Stomach (tissue), 9 donors: ENCODE measurements around the gene CTRL. TPM values are rescaled to one million over a fixed set of nuclear protein-coding genes. Genes with fewer than 3 reads are reported as not detected.

Source experiments
- DNase-seq, 2 donors: peaks; one replicate each; pipeline versions ENCODE4 v3.0.0 to v3.0.0-alpha.2; 2013 to 2019
- H3K27ac ChIP-seq, 5 donors: fragments of 200-600 bp in 4 of 5; sonication (generic) in 4 of 5; one replicate each; pipeline ENCODE4 v1.5.1; 2013 to 2019; ENCODE audit warnings: mild to moderate bottlenecking in 1 of 5, moderate library complexity in 1 of 5
- H3K27me3 ChIP-seq, 3 donors: fragments of 200-600 bp; sonication (generic); one replicate each; pipeline ENCODE4 v1.5.1; 2017 to 2019; ENCODE audit warnings: mixed run types in 1 of 3
- H3K36me3 ChIP-seq, 4 donors: fragments of 200-600 bp; sonication (generic); 1 replicate in 3 of 4; 2 replicates in 1 of 4; pipeline ENCODE4 v1.5.1; 2016 to 2019
- H3K4me1 ChIP-seq, 4 donors: fragments of 200-600 bp; sonication (generic); one replicate each; pipeline ENCODE4 v1.5.1; 2016 to 2019
- H3K4me3 ChIP-seq, 4 donors: fragments of 200-600 bp; sonication (generic) in 3 of 4; one replicate each; pipeline ENCODE4 v1.5.1; 2016 to 2019; ENCODE audit warnings: mild to moderate bottlenecking in 1 of 4
- H3K9me3 ChIP-seq, 4 donors: fragments of 200-600 bp; sonication (generic); one replicate each; pipeline ENCODE4 v1.5.1; 2016 to 2019
- CTCF ChIP-seq, 7 experiments: fragments of 450-650 bp in 4 of 7; fragments of 200-600 bp in 3 of 7; sonication (generic) in 3 of 7; IDR thresholded peaks; one replicate each; pipeline ENCODE4 v1.5.1; 2016 to 2019; ENCODE audit warnings: antibody characterized with exemption in 7 of 7, control low read depth in 2 of 7, mild to moderate bottlenecking in 1 of 7
- EP300 ChIP-seq: sonication (generic); formaldehyde crosslinking; IDR thresholded peaks from one replicate; pipeline ENCODE4 v1.6.1; 2017; ENCODE audit warnings: antibody characterized with exemption
- POLR2A ChIP-seq, 4 donors: fragments of 450-650 bp; IDR thresholded peaks; one replicate each; pipeline ENCODE4 v1.6.1; 2016; ENCODE audit warnings: antibody characterized with exemption in 4 of 4, control low read depth in 2 of 4, mild to moderate bottlenecking in 1 of 4, moderate library complexity in 1 of 4
- POLR2AphosphoS5 ChIP-seq, 3 donors: sonication (generic); formaldehyde crosslinking; IDR thresholded peaks; one replicate each; pipeline ENCODE4 v1.6.1; 2016; ENCODE audit warnings: antibody characterized with exemption in 3 of 3
- WGBS, 5 donors: extraction: QIAGEN DNeasy Blood & Tissue Kit in 3 of 5; methylation state at CpG; one replicate each; pipeline versions ENCODE4 v1.1.5 to v1.1.7; 2013 to 2018; 5-methylcytosine and 5-hydroxymethylcytosine counted together
- intact Hi-C: fragments of 100-400 bp; cut with DNase I; formaldehyde crosslinking; loops from one replicate; pipeline ENCODE4 v1.15.1; 2023; ENCODE audit warnings: low total_unique reads
- polyA plus RNA-seq, 3 donors: library from polyadenylated mRNA; stranded (reverse); fragments of 200-250 nt; gene quantifications; one replicate each; pipeline ENCODE4 v1.2.3, GENCODE V29; 2013
- total RNA-seq, 5 donors: library from RNA; depleted of rRNA; stranded (reverse); fragments of >200 nt; gene quantifications; one replicate each; pipeline versions ENCODE4 v1.1.0 to v1.2.3, GENCODE V29; 2014 to 2016
- donor health status: healthy with polysubstance abuse.
- donor health status: Bipolar disorder and iron deficiency.
- donor health status: healthy.

The CTRL gene
- total and polyA plus RNA-seq, 8 donors = 0.37 to 11.0 (median 2.1) TPM; not detected in 1

GRCh38 chr16:67902831-67903230 is 28.8 kb downstream of the CTRL start:
- no peak for DNase-seq
- Histone ChIP-seq H3K27me3 (no peaks in the 10 kb centered on the region), H3K4me1 (peaks cover 0 to 25% (median 15%) of the 10 kb centered on the region in 4 donors), H3K27ac (peak overlapping the region in 2 of 5 donors; percentile 21 to 35), H3K4me3 (no peak overlapping the region), H3K9me3 (no peaks in the 10 kb centered on the region), H3K36me3 (peaks cover 0 to 45% (median 21%) of the 10 kb centered on the region in 4 donors)
- intact Hi-C loops = no loop called here
- 73 to 83% (median 81%) methylated on average over 4 of the region's 4 CpGs for WGBS, 5 donors
- no peak for TF ChIP-seq EP300
- TF ChIP-seq CTCF (IDR thresholded peaks at IDR 0.05) = no peak
- TF ChIP-seq POLR2AphosphoS5 (IDR thresholded peaks at IDR 0.05) = no peak
- no peak for TF ChIP-seq POLR2A (IDR thresholded peaks at IDR 0.05)

GRCh38 chr16:67901734-67902133 is 29.9 kb downstream of the CTRL start:
- no peak overlapping the region for H3K27ac ChIP-seq
- 78 to 82% (median 79%) methylated on average over 5 of the region's 5 CpGs for WGBS, 5 donors
- peaks cover 3 to 36% (median 26%) of the 10 kb centered on the region in 4 donors for H3K4me1 ChIP-seq
- no peak for DNase-seq
- H3K27me3 ChIP-seq = no peaks in the 10 kb centered on the region
- H3K4me3 ChIP-seq = no peak overlapping the region
- H3K9me3 ChIP-seq = no peaks in the 10 kb centered on the region
- H3K36me3 ChIP-seq = peaks cover 0 to 45% (median 21%) of the 10 kb centered on the region in 4 donors
- TF ChIP-seq POLR2AphosphoS5 (IDR thresholded peaks at IDR 0.05) = no peak
- TF ChIP-seq POLR2A (IDR thresholded peaks at IDR 0.05) = no peak
- no peak for TF ChIP-seq EP300
- TF ChIP-seq CTCF (IDR thresholded peaks at IDR 0.05) = no peak
- intact Hi-C loops = no loop called here

- TF ChIP-seq POLR2AphosphoS5 (IDR thresholded peaks at IDR 0.05) (no peak), POLR2A (IDR thresholded peaks at IDR 0.05) (no peak), EP300 (no peak), CTCF (IDR thresholded peaks at IDR 0.05) (no peak)
- Histone ChIP-seq H3K36me3 (peaks cover 0 to 15% (median 8%) of the 10 kb centered on the region in 4 donors), H3K9me3 (no peaks in the 10 kb centered on the region), H3K4me3 (no peak overlapping the region), H3K27me3 (no peaks in the 10 kb centered on the region), H3K4me1 (peaks cover 20 to 68% (median 59%) of the 10 kb centered on the region in 4 donors), H3K27ac (peak overlapping the region in 3 of 5 donors; percentile 2 to 50 (median 32))
- intact Hi-C loops = no loop called here
- WGBS, 5 donors = 13 to 67% (median 56%) methylated on average over 3 of the region's 3 CpGs
- no peak for DNase-seq
These were observed 34.4 kb downstream of the CTRL start for GRCh38 chr16:67897231-67897630.

GRCh38 chr16:67893743-67894399 is 37.8 kb downstream of the CTRL start:
- Histone ChIP-seq H3K4me3 (peak overlapping the region; percentile 73 to 99 (median 79)), H3K9me3 (no peaks in the 10 kb centered on the region), H3K27me3 (no peaks in the 10 kb centered on the region), H3K27ac (peak overlapping the region; percentile 94 to 99 (median 95)), H3K4me1 (peaks cover 20 to 58% (median 54%) of the 10 kb centered on the region in 4 donors), H3K36me3 (no peaks in the 10 kb centered on the region)
- TF ChIP-seq POLR2AphosphoS5 (IDR thresholded peaks at IDR 0.05) (no peak), CTCF (IDR thresholded peaks at IDR 0.05) (no peak), EP300 (no peak)
- intact Hi-C loops = no loop called here
- peak in 1 of 2 donors; percentile 44 for DNase-seq
- WGBS, 5 donors = 9 to 23% (median 11%) methylated on average over 10 to 14 of the region's 14 CpGs
